Glomerular endothelial cell (primary cell): ENCODE data around the gene RPL35. TPM values are rescaled to one million over a fixed set of nuclear protein-coding genes. Genes with fewer than 3 reads are reported as not detected.

Experiments
- DNase-seq: peaks from one replicate; pipeline ENCODE4 v3.0.0-alpha.2; 2011; ENCODE audit warnings: low read depth, low spot score; ENCODE audit errors: extremely low read depth
- total RNA-seq: library from RNA; depleted of rRNA; stranded (reverse); fragments of >200 nt; gene quantifications from 2 replicates; pipeline ENCODE4 v1.2.3, GENCODE V29; 2015

Gene RPL35
- total RNA-seq, 1 donor from 2014 or later: 1,299 TPM

- no peak for DNase-seq
These were observed 15.4 kb upstream of the RPL35 start for GRCh38 chr9:124877021-124877782.

- DNase-seq: no peak
These were observed 13.7 kb upstream of the RPL35 start for GRCh38 chr9:124875501-124875900.

DNA sequence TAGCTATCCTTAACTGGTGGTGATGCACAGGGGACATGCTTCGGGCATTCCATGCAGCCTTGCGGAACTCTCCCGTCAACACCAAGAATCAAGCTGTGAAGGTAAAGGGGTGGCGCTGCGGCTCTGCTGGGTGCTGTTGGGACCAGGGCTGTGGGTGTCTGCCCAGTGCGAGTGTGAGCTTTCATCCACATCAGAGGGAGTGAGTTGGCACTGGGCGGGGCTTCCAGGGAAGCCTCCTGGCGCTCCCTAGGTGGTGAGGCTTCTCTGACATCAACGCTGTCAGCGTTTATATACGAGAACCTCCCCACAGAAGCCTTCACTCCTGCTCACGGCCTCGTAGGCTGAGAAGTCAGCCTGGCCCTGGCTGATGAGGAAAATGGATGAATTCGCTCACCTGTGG, 11.9 kb upstream of the RPL35 start:
- no peak for DNase-seq

GRCh38 chr9:124871156-124871561, 9.4 kb upstream of the RPL35 start:
- DNase-seq: no peak

DNA sequence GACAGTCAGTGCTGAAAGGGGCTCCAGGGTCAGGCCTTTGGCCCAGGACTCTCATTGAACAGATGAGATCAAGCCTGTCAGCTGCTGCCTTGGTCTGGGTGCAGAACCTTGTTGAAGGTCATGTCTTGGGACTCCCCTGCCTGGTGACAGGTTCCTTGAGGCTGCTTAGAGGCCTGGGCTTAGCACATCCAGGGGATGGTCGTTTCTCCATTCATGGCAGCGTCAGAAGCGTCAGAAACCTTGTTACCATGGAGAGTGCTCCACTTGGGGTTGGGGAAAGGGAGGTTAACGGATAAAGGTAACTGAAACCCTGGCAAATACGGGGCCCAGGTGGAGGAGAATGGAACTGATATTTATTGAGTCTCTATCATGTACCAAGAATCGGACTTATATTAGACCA, 9.0 kb upstream of the RPL35 start:
- no peak for DNase-seq

GRCh38 chr9:124869986-124870560, 8.3 kb upstream of the RPL35 start:
- no peak for DNase-seq

DNA sequence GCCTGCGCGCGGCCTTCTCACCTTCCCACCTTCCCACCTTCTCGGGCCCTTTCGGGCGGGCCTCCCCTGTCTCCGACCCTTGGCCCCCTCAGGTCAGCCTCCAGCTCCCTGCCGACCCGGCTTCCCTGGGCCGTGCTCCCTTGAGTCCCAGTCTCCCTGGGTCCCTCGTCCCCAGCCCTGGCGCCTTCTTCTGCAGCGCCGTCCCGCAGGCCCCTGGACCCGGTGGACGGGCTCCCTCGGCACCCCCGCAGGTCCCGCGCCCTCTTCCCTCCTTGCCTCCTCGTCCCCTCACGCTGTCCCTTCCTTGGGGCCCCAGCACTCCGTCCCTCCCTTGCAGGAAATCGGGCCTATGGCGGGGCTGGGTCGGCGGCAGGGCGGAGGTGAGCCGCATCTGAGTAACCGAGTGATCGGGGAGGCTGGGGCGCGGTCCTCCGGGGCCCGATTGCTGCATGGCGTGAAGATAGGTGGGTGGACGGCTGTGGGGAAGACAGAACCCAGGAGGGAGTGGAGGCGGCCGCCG, 7.8 kb upstream of the RPL35 start:
- no peak for DNase-seq

- no peak for DNase-seq
These were observed 7.0 kb upstream of the RPL35 start for GRCh38 chr9:124868511-124869465.

GRCh38 chr9:124863371-124863871, 1.7 kb upstream of the RPL35 start:
- DNase-seq: no peak

- DNase-seq: no peak
These were observed 995 bp downstream of the RPL35 start for GRCh38 chr9:124860582-124861341.

- no peak for DNase-seq
These were observed 1.8 kb downstream of the RPL35 start for GRCh38 chr9:124859803-124860581.

DNA sequence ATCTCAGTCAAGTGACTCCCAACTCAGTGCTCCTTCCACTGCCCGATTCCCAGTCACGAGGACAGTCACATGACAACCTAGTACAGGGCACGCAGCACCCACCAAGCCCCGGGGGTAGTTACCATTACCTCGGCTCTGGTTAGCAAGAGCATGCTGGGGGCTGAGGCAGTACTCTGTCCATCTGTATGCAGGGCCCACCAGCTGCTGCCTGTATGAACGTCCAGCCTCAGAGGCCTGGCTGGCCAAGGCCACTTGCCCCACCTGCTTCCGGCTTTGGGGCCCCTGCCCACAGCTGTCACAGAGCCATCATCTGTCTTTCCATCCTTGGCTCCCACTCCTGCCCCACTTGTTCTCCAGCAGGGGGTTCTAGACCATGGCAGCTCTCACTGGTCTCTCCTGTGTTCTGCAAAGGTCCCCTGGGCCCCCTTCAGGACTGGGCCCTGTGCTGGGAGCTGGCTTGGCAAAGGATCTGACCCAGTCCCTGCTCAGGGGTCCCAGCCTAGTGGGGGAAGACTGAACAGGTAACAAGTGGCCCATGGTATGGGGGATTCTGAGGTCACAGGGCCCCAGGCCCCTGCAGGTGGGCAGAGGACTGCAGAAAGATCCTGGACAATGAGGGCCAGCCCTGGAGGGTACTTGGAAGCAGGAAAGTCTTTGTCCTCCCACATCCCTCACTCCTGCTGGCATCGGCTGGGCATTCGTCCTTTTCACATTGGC, 3.3 kb downstream of the RPL35 start:
- DNase-seq: no peak

DNA sequence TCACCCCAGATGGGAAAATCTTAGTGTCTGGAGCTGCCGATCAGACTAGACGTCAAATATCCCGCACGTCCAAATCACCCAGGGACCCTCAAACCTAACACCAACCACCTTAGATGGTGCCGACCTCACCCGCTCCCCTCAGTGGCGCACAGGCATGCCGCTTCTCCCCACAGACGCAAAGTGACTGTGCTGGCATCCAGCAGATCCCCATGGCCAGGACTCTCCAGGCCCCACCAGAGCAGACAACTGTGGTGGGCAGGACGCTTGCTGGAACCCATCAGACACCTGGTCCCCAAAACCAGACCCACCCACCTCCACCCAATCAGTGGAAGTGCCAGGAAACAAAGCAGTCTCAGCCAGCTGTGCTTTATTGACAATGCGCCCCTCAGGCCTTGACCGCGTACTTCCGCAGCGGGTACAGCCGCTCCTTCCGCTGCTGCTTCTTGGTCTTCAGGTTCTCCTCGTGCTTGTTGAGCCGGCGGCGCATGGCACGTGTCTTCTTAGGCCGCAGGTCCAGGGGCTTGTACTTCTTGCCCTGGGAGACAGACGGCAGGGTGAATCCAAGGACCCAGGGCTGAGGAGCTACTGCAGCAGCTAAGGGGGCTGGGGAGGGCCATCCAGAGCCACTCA, 4.1 kb downstream of the RPL35 start:
- no peak for DNase-seq

GRCh38 chr9:124855944-124856765, 5.6 kb downstream of the RPL35 start:
- DNase-seq: no peak

DNA sequence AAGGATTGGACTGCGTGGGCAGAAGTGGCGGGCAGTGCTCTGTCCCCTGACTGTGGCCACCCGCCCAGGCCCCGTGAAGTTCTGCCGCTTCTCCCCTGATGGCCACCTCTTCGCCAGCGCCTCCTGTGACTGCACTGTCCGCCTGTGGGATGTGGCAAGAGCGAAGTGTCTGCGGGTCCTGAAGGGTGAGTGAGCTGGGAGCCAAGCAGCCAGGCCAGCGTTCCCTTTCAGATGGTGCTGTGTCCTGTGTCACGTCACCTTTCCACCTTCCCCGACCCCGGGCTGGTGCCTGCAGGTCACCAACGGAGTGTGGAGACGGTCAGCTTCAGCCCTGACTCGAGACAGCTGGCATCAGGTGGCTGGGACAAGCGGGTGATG, 6.2 kb downstream of the RPL35 start:
- no peak for DNase-seq

DNA sequence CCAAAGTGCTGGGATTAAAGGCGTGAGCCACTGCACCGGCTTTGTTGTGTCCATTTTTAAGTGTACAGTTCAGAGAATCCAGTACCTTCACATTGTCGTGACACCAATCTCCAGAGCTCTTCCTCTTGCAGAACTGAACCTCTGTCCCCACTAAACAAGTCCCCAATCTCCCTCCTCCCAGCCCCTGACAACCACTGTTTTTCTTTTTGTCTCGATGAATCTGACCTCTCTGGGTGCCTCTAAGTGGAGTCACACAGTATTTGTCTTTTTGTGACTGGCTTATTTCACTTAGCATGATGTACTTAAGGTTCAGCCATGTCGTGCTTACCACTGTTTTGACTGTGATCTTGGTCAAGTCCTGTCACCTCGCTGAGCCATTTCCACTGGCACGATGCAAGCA, 6.9 kb downstream of the RPL35 start:
- no peak for DNase-seq

DNA sequence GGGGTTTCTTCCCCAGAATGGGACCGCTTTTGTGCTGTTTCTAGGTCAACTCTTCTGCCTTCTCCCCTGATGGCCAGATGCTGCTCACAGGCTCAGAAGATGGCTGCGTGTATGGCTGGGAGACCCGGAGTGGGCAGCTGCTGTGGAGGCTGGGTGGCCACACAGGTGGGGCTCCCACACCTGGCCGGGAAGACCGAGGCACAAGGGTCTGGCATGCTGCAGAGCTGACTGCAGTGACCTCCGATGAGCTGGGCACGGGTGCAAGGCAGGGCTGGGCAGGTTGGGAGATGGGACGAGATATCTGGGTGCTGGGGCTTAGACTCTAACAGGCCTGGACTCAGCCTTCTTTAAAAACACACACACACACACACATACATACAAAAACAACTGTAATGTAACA, 7.6 kb downstream of the RPL35 start:
- DNase-seq: no peak
